Skin of body (tissue), 2 donors: ENCODE measurements around the gene STAT3. TPM values are rescaled to one million over a fixed set of nuclear protein-coding genes. Genes with fewer than 3 reads are reported as not detected.
A peak's percentile ranks its signal among the peaks of the same experiment; 100 is the strongest.

Experiments
- DNase-seq: peaks from one replicate; lab custom pipeline; 2025; lab: John Stamatoyannopoulos, UW
- total RNA-seq: library from RNA; depleted of rRNA; stranded (reverse); fragments of >200 nt; gene quantifications from one replicate; pipeline ENCODE4 v1.2.3, GENCODE V29; 2014

Gene STAT3
- total RNA-seq, 1 donor from 2014 or later: 107 TPM

DNA sequence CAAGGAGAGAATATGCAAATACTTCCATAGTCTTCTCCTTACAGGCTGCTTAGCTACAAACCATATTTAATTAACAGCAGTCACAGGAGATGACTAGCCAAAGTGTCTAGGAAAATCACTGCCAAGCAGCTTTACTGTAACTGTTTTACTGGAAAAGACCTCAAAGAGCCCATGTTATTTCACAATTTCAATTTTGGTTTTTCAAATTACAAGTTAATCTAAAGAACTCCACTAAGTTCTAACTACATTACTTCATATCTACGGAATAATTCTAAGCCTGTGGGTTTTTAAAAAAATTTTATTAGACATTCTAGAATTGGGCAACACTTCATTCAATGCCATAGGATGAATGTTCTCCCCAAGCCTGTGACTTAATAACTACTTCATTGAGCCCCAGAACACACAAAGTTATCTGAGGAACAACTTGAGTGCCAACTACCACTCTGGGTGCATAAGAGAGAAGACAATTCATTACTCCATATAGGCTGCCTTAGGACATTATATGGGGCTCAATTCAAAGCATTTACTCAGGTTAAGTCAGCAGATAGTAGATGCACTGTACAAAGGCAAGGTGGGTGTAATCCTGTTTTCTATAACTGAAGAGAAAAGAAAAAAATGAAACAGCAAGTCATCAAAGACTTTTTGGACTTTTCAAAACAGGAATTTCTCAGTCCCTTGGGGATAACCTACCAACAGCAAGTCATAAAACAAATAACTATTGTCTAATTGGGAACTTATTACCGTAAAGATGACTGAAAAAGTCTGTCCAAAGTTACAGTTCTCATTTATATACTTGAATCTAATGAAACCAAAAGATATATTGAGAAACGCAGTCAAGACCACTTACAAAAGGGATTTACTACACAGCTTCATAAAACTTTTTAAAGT lies 33.0 kb downstream of the STAT3 start:
- peak; percentile 48 for DNase-seq

DNA sequence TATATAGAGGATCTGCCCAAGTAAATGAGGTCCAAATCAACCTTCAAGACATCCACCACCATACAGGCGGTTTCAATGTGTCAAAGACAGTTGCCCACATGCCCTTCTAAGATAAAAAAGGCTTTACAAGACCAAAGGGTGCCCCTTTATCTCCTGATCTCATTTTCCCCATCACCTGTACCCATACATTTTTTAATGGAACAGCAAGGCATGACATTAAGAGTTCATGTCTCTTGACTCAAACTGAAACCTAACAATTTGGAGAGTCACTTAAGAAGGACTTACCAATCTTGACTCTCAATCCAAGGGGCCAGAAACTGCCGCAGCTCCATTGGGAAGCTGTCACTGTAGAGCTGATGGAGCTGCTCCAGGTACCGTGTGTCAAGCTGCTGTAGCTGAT lies 40.1 kb downstream of the STAT3 start:
- DNase-seq: no peak

DNA sequence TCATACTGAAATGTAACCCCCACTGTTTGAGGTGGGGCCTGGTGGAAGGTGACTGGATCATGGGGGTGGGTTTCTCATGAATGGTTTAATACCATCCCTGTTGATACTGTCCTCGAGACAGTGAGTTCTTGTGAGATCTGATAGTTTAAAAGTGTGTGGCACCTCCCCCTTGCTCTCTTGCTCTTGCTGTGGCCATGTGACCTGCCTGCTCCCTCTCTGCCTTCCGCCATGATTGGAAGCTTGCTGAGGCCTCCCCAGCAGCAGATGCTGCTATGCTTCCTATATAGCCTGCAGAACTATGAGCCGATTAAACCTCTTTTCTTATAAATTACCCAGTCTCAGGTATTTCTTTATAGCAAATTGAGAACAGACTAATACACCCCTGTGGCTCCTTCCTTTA lies 40.6 kb downstream of the STAT3 start:
- DNase-seq: no peak

DNA sequence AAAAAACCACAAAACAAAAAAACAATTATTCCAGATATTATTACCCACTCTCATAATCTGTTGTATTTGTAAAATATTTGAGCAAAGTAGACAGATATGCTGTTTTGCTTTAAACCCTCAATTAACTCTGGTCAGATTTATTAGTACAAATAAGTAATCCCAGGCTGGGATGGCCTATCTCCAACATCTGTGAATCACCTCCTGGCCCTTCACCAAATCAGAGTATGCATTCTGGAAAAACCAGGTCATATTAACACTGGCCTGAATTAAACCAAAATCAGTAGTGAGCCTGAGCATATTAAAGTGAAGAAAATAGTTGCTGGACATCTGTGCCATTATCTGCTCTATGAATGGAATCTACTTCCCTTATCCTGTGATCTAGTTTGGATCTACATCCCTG lies 41.0 kb downstream of the STAT3 start:
- DNase-seq: peak; percentile 51

DNA sequence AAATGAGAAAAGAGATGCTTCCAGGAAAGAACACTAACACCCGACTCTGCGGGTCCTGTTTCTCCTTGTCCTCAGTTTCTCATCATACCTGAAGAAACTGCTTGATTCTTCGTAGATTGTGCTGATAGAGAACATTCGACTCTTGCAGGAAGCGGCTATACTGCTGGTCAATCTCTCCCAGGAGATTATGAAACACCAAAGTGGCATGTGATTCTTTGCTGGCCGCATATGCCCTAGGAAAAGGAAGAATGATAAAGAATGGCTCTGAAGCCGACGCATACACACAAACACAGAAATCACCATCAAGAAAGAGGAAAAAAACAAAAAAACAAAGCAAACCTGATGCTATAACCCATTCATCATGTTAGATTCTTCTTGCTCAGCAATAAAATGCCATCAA lies 41.8 kb downstream of the STAT3 start:
- no peak for DNase-seq

DNA sequence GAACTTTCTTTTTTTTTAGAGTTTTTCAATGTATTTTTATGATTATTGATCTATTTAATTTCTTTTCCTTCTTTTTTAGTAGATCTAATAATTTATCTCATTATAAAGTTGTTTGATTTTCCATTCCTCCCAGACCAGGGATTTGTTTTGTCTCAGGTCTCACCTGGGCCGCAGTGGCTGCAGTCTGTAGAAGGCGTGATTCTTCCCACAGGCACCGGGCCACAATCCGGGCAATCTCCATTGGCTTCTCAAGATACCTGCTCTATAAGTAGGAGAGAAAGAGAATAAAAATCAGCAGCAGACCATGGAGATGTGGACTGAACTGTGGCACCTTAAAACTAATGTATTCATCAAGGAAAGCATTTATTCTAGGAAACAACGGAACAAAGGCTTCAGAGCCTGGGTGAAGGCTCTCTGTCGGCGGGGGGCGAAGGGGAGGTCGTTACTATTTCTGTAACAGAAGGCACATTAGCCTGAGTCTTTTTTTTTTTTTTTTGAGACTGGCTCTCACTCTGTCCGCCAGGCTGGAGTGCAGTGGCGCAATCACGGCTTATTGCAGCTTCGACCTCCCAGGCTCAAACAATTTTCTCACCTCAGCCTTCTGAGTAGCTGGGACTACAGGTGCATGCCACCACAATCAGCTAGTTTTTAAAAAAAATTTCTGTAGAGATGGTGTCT lies 42.7 kb downstream of the STAT3 start:
- DNase-seq: no peak

DNA sequence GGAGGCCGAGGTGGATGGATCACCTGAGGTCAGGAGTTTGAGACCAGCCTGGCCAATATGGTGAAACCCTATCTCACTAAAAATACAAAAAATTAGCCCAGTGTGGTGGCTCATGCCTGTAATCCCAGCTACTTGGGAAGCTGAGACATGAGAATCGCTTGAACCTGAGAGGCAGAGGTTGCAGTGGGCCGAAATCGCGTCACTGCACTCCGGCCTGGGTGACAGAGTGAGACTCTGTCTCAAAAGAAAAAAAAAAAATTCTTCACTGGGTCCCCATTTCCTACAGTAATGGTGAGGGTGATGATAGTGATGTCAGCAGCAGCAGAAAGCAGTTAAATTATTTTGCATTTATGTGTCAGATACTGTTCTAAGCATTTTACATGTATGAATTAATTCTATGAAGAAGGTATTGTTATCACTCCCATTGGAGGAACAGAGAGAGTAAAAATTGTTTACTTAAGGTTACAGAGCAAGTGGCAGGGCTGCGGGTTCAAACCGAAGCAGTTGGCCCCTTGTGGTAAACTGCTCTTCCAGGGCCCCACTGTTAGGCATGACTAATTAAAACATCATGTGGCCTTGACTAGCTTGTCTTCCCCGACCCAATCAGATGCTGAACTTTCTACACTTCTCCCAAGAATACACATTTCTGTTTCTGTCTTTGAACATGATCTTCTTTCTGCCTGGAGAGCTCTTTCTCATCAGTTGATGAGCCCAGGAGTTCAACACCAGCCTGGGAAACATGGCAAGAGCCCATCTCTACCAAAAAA lies 45.8 kb downstream of the STAT3 start:
- DNase-seq: no peak

DNA sequence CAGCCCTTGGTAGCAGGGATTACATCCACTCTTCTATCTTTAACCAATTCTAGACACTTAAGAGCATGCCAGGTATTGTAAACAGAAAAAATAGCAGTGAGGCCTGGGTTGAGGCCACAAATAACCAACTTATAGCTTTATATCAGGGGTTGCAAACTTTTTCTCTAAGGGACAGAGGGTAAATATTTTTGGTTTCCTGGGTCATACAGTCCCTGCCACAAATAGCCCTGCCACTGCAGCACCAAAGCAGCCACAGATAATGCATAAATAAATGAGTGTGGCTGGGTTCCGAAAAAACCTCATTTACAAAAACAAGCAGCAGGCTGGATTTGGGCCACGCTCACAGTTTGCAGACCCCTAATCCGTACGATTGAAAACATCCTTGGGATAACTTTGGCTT lies 46.7 kb downstream of the STAT3 start:
- no peak for DNase-seq

DNA sequence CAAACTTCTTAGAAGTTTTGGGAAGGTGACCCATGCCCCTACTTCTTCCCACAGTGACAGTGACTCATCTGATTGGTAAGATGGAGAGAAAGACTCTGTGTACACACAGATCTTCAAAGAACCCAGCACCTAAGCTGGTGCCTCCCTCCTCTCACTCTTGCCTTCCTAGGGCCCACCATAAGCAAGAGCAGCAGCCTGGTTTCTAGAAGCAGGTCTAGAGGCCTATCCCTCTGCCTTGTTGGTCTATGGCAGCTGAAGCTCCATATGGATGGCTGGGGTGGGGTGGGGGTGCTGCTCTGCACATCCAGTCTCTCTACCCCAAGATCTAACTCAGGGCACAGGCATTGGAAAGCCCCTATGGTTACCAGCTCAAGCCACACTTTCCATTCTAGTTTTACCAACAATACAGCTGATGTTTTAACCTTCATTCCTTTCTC lies 47.5 kb downstream of the STAT3 start:
- no peak for DNase-seq

DNA sequence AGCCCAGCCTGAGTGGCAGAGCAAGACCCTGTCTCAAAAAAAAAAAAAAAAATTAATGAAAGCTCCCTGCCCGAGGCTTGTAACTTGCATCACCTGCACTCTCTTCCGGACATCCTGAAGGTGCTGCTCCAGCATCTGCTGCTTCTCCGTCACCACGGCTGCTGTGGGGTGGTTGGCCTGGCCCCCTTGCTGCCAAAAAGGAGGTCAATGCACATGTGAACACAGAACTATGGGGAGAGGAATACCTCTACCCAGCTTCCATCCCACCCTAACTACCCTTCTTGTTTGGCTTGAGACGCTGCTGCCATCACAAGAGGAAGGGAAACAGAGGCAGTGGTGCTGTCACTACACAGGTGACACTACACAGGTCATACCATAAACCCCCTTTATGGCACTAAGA lies 49.0 kb downstream of the STAT3 start:
- no peak for DNase-seq

DNA sequence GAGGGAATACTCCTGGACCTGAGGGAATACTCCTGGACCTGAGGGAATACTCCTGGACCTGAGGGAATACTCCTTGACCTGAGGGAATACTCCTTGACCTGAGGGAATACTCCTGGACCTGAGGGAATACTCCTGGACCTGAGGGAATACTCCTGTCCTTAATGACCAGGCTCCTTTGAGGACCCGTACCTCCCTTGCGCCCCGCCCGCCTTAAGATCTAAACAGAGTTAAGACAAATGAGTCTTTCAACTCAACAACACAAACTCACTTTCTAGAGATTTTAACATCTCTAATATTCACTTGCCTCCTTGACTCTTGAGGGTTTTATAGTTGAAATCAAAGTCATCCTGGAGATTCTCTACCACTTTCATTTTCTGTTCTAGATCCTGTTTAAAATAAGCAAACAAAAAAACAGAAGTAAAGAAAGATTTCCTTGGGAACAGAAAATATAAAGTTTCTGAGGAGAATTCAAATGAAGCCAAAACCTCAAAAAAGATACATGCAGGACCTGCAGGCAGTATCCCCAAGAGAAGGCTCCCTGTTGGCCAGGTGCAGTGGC lies 49.7 kb downstream of the STAT3 start:
- no peak for DNase-seq

DNA sequence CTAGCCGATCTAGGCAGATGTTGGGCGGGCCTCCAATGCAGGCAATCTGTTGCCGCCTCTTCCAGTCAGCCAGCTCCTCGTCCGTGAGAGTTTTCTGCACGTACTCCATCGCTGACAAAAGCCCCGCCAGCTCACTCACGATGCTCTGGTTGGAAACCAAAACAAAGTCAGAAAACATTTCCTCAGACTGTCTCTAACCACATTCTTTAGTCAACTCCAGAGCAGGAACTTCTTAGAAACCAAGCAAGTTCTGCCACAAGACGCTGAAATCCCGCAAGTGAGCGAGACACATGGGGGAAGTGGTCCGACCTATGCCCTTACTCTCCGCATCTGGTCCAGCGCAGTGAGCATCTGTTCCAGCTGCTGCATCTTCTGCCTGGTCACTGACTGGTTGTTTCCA lies 50.8 kb downstream of the STAT3 start:
- peak; percentile 16 for DNase-seq

DNA sequence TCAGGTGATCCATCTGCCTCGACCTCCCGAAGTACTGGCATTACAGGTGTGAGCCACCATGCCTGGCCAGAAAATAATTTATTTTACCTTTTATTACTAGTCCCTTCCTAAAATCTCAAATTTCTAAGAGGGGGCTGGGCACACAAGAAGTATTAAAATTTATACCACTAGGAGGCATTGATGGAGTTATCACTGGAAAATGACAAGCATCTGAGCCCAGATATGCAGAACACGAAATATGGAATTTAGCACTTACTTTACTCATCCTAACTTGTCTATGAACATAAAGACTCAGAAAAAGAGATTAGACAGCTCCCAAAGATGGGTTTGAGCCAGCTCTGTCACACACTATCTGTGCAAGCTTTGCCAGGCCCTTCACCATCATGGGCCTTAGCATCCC lies 53.6 kb downstream of the STAT3 start:
- peak; percentile 17 for DNase-seq

DNA sequence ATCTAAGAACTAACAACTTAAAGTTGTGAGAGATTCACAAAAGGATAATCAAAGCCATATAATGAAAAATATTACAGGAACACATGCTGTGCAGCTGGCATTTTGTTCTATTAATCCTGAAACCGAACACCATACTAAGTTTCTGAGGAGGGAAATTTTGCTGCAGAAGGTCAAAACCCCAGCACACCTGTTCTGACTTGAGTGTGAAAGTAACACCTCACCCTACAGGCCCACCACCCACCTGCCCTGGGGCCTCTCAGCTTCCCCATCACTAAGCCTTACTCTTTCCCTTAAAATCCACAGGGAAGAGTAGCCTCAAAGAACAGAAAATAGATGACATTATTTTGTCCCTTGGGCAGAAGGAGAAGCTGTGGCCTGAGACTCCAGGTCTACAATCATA lies 55.2 kb downstream of the STAT3 start:
- DNase-seq: no peak

DNA sequence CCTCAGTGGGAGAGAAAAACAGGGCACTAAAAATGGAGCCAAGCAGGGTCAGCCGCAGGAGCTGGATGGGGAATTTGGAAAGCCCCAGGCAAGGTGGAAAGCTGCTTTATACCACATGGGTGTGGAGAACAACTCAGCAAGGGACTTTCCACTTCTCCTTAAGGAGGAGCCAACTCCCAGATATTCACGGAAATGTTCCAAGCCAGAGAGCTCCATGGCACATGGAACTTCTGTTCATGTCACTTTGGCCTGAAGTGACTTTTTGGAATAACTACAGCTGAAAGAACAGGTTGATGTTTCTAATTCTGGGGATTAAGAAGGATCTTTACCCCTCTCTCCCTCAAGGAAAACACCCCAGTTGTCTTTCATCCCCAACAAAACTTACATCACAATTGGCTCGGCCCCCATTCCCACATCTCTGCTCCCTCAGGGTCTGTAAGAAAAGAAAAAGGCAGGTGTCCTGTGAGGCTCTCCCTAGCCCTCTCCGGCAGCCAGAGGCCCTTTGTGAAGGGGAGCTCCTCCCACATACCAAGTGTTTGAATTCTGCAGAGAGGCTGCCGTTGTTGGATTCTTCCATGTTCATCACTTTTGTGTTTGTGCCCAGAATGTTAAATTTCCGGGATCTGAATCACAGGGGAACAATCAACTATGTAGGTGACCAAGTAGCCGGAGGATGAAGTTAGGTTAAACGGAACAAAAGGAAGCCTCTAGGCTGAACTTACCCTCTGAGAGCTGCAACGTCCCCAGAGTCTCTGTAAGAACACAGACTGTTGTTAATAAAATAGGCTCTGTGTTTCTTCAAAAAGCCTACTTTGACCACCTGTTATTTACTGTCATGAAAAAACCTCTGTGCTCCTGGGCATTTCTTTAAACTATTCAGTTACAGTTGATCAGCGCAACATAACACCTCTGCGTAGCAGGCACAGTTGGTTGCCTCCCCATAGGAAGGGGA lies 58.9 kb downstream of the STAT3 start:
- DNase-seq: no peak

DNA sequence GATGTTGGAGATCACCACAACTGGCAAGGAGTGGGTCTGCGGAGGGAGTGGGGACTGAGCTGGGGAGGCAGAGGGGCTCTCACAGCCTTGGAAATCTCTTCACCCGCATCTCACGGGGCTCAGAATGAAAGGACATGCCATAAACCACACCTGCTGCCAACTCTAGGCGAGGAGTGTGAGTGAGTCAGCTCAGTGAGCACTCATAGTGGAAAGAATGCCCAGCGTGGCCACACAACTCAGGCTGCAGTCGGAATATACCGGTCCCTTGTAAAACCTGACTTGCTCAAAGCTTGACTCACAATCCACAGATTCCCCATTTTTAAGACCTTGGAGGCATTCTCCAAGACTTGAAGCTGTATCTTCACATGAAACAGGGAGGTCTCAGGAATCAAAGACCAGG lies 63.2 kb downstream of the STAT3 start:
- DNase-seq: no peak

DNA sequence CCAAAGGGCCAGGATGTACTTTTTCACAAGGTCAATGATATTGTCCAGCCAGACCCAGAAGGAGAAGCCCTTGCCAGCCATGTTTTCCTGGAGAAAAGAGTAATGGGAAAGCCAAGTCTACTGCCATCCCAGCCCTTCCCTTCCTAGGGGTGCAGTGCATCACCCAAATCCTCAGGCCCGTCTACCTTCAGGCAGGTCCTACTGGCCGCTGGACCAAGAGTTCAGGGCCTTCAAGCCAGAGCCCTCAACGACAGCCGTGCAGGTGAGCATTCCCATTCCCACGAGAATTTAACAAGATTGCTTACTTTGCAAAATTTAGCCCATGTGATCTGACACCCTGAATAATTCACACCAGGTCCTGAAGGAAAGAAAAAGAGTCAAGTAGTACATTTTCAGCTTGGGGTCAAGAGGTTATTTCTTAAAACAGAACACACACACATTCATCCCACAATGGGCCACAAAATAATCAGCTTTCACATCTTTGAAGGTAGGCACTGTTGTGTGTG lies 64.9 kb downstream of the STAT3 start:
- no peak for DNase-seq

DNA sequence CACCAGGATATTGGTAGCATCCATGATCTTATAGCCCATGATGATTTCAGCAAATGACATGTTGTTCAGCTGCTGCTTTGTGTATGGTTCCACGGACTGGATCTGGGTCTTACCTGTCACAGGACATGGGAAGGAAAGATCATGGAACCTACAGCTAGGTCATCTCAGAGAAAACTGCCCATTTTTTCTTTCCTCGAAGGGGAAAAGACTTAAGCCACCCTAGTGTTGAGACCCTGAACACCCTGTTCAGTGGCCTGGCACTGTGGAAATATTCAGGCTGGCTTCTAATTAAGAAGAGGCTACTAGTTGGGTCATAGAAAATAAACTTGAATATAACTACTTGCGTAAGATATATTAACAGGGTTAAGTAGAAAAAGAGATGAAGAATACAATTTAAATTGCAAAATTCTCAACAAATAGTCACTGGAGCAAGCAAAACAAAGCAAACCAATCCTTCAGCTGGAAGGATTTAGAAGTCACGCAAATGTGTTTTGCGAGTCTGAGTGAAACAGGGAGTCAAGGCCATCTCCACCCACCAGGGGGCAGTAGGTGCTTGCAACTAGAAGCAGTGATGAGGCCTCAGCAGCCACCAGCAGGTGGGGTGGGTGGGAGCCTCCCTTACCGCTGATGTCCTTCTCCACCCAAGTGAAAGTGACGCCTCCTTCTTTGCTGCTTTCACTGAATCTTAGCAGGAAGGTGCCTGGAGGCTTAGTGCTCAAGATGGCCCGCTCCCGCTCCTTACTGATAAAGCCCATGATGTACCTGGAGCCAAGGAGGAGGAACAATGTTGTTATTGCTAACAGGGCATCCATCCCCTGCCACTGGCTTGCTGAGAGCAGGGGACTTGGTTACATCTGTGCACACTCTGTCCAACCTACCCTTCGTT lies 65.6 kb downstream of the STAT3 start:
- peak; percentile 89 for DNase-seq

DNA sequence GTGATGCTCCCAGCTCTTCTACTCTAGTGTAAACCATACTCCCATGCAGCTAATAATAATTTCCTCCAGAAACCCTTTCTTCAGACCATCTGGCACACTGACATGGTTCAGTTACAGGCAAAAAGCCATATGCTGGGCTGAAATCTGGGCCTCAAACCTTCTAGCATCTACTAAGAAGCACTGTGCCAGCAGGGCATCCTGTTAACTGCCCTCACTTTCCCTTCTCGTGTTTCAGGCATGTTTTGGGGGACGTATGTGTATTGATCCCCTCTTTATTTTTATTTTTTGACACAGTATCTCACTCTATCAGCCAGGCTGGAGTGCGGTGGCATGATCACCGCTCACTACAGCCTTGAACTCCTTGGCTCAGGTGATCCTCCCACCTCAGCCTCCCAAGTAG lies 66.7 kb downstream of the STAT3 start:
- no peak for DNase-seq
